Fibroblast of lung (primary cell): ENCODE results near the gene SRPRB.

Experiments used
- CTCF ChIP-seq, 2 donors: IDR thresholded peaks in 1 of 2; conservative IDR thresholded peaks in 1 of 2; 1 replicate in 1 of 2; 2 replicates in 1 of 2; pipeline ENCODE4 v1.5.1; 2011 to 2012; ENCODE audit warnings: low read length in 2 of 2, control low read depth in 1 of 2, inconsistent platforms in 1 of 2, low read depth in 1 of 2, mild to moderate bottlenecking in 1 of 2
- EZH2 ChIP-seq: IDR thresholded peaks from 2 replicates; pipeline ENCODE4 v1.5.1; 2012; ENCODE audit warnings: low read length, control low read depth, mild to moderate bottlenecking; ENCODE audit errors: missing control alignments

DNA sequence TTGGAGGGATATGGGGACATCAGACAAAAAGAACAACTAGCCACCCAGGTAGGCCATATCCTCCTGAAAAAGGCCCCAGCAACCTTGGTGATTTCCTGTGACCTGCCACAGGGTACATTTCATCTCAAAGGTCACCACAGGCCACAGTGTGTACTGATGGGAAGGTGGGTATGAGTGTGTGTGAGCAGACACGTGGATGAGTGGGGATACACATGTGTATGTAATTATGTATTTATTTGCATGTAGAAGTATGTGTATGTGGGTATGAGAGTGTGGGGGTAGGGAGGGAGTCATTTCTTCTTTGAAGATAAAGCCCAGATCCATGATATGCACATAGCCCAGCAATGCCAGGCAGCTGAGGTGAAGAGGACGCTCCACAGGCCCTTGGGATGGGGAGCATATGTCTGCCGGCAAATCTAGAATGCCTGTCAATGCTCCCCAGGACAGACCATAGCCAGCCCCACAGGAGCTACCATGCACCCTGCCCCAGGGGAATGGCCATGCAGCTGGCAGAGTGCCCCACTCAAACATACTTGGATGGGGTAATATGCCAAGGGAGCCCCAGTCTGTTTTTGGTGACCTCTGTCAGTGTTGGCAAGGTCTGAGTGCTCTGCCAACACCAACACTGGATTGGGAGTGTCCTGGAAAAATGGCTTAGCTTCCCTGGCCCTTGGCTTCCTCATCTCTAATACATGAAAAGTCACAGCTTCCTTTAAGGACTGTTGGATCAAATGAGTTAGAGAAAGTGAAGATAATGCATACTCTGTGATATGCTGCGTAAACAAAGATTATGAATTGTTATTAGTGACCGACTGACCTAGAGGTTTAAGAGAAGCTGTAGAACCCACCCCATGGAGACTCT is 47.7 kb downstream of the SRPRB start:
- TF ChIP-seq CTCF (conservative IDR thresholded peaks at IDR 0.05 in 1 of 2, IDR thresholded peaks at IDR 0.05 in 1 of 2; ENCODE audit: low read depth in 1 of 2, low read length in 2 of 2) (no peak), EZH2 (no peak)
